ENCODE measurements around the gene TAGLN. TPM values are rescaled to one million over a fixed set of nuclear protein-coding genes. Genes with fewer than 3 reads are reported as not detected.

Gene TAGLN
- total and polyA plus RNA-seq, 2 donors (not counting 1 experiment from before 2014, with no cell fraction given) = 17.9 to 51.8 TPM

DNA sequence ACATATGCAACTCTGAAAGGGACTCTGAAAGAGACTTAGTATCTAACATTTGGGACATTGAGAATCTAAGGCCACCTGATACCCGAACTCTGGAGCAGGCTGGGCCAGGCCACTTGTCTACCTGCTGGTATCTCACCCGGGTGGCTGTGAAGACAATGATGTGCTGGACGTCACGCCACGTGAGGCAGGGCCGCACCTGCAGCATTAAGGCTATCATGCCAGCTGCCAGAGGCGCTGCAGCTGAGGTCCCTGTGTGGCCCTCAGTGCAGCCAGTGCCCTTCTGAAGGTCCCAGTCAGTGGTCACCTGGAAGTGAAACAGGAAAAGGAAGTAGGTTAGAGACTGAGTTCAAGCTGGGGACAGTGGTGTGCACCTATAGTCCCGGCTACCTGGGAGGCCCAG, 20.3 kb downstream of the TAGLN start:
- ChIA-PET POLR2A (no interaction called here), CTCF (interaction anchor here (1.0 to 19.9 kb wide), 3 partner anchors 11 to 109 kb away, joined by 3 to 309 read pairs (median 3); partner anchors contain the start of gene SIDT2)
- no peak overlapping the region for H3K4me3 Mint-ChIP-seq
- H3K4me3 ChIP-seq (ENCODE audit: control extremely low read depth in 1 of 5, extremely low read depth in 1 of 5, insufficient read depth in 1 of 5, low read depth in 2 of 5, low read length in 4 of 5) = no peak overlapping the region
- no peaks in the 10 kb centered on the region for H3K9me3 Mint-ChIP-seq (ENCODE audit: insufficient read depth)
- peaks cover 50% of the 10 kb centered on the region for H3K79me2 ChIP-seq (ENCODE audit: control insufficient read depth, insufficient read depth, low read length)
- H3K4me2 ChIP-seq (replicated peaks; ENCODE audit: low read depth, low read length, poor library complexity, severe bottlenecking) = no peak overlapping the region
- WGBS (ENCODE audit: insufficient coverage) = 94% methylated on average over 7 of the region's 8 CpGs
- peaks cover 21% of the 10 kb centered on the region for H4K20me1 ChIP-seq (ENCODE audit: control insufficient read depth, insufficient read depth, low read length, poor library complexity, severe bottlenecking)
- no peaks in the 10 kb centered on the region for H3K9me3 ChIP-seq (ENCODE audit: control extremely low read depth in 1 of 3, control insufficient read depth in 2 of 3, insufficient read depth in 1 of 3, low read length in 2 of 3)
- intact Hi-C loops (cut with micrococcal nuclease) = no loop called here
- H3K27me3 ChIP-seq (replicated peaks in 1 of 4; ENCODE audit: control extremely low read depth in 1 of 4, control insufficient read depth in 3 of 4, insufficient read depth in 4 of 4, low read length in 3 of 4) = no peaks in the 10 kb centered on the region
- no peak for DNase-seq
- H3K27me3 Mint-ChIP-seq = no peaks in the 10 kb centered on the region
- H3K27ac ChIP-seq (ENCODE audit: low read length in 2 of 2) = no peak overlapping the region
- H3K27ac Mint-ChIP-seq = no peak overlapping the region
- no peak overlapping the region for H3K9ac ChIP-seq (ENCODE audit: low read length)
- H3K4me1 Mint-ChIP-seq = peaks cover 4% of the 10 kb centered on the region
- H3K4me1 ChIP-seq (ENCODE audit: control insufficient read depth in 2 of 2, insufficient read depth in 2 of 2, low read length in 2 of 2) = no peaks in the 10 kb centered on the region
- TF ChIP-seq, protein P1, sequence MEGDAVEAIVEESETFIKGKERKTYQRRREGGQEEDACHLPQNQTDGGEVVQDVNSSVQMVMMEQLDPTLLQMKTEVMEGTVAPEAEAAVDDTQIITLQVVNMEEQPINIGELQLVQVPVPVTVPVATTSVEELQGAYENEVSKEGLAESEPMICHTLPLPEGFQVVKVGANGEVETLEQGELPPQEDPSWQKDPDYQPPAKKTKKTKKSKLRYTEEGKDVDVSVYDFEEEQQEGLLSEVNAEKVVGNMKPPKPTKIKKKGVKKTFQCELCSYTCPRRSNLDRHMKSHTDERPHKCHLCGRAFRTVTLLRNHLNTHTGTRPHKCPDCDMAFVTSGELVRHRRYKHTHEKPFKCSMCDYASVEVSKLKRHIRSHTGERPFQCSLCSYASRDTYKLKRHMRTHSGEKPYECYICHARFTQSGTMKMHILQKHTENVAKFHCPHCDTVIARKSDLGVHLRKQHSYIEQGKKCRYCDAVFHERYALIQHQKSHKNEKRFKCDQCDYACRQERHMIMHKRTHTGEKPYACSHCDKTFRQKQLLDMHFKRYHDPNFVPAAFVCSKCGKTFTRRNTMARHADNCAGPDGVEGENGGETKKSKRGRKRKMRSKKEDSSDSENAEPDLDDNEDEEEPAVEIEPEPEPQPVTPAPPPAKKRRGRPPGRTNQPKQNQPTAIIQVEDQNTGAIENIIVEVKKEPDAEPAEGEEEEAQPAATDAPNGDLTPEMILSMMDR (IDR thresholded peaks at IDR 0.05) = no peak
- TF ChIP-seq EZH2 (IDR thresholded peaks at IDR 0.05; ENCODE audit: borderline replicate concordance, insufficient read depth, low read depth, low read length, poor library complexity, severe bottlenecking) = no peak
- no peak overlapping the region for H2AFZ ChIP-seq (ENCODE audit: insufficient read depth, low read depth, low read length, poor library complexity, severe bottlenecking)
- H3K36me3 ChIP-seq (replicated peaks in 1 of 2; ENCODE audit: control extremely low read depth in 1 of 2, control insufficient read depth in 1 of 2, extremely low read depth in 1 of 2, insufficient read depth in 2 of 2, low read length in 1 of 2) = peaks cover 7 to 89% of the 10 kb centered on the region in 2 experiments
- no peak for ATAC-seq (ENCODE audit: low read depth)

DNA sequence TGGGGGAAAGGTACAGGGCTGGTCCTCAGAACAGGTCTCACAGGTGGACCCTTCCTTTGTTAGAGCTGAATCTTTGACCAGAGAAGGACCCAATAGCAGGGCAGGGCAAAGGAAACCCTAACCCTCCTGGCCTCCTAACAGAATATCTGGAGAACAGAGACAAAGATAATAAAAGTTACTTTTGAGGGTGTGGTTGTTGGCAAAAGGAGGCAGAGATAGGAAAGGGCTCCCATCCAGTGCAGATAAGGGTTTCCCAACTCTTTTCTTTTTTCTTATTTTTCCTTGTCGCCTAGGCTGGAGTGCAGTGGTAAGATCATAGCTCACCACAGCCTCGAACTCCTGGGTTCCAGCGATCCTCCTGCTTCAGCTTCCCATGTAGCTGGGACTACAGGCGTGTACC, 20.8 kb downstream of the TAGLN start:
- Mint-ChIP-seq H3K27ac (no peak overlapping the region), H3K27me3 (no peaks in the 10 kb centered on the region), H3K9me3 (ENCODE audit: insufficient read depth) (no peaks in the 10 kb centered on the region), H3K4me1 (peaks cover 4% of the 10 kb centered on the region), H3K4me3 (no peak overlapping the region)
- intact Hi-C loops (cut with micrococcal nuclease) = no loop called here
- TF ChIP-seq, protein P1 (IDR thresholded peaks at IDR 0.05) = no peak
- TF ChIP-seq EZH2 (IDR thresholded peaks at IDR 0.05; ENCODE audit: borderline replicate concordance, insufficient read depth, low read depth, low read length, poor library complexity, severe bottlenecking) = no peak
- no peak for ATAC-seq (ENCODE audit: low read depth)
- Histone ChIP-seq H4K20me1 (ENCODE audit: control insufficient read depth, insufficient read depth, low read length, poor library complexity, severe bottlenecking) (peaks cover 22% of the 10 kb centered on the region), H3K36me3 (replicated peaks in 1 of 2; ENCODE audit: control extremely low read depth in 1 of 2, control insufficient read depth in 1 of 2, extremely low read depth in 1 of 2, insufficient read depth in 2 of 2, low read length in 1 of 2) (peaks cover 7 to 92% of the 10 kb centered on the region in 2 experiments), H3K4me1 (ENCODE audit: control insufficient read depth in 2 of 2, insufficient read depth in 2 of 2, low read length in 2 of 2) (no peaks in the 10 kb centered on the region), H3K27me3 (replicated peaks in 1 of 4; ENCODE audit: control extremely low read depth in 1 of 4, control insufficient read depth in 3 of 4, insufficient read depth in 4 of 4, low read length in 3 of 4) (no peaks in the 10 kb centered on the region), H2AFZ (ENCODE audit: insufficient read depth, low read depth, low read length, poor library complexity, severe bottlenecking) (no peak overlapping the region), H3K9me3 (ENCODE audit: control extremely low read depth in 1 of 3, control insufficient read depth in 2 of 3, insufficient read depth in 1 of 3, low read length in 2 of 3) (no peaks in the 10 kb centered on the region), H3K27ac (ENCODE audit: low read length in 2 of 2) (no peak overlapping the region), H3K9ac (ENCODE audit: low read length) (no peak overlapping the region), H3K4me2 (replicated peaks; ENCODE audit: low read depth, low read length, poor library complexity, severe bottlenecking) (no peak overlapping the region), H3K79me2 (ENCODE audit: control insufficient read depth, insufficient read depth, low read length) (peaks cover 50% of the 10 kb centered on the region), H3K4me3 (ENCODE audit: control extremely low read depth in 1 of 5, extremely low read depth in 1 of 5, insufficient read depth in 1 of 5, low read depth in 2 of 5, low read length in 4 of 5) (no peak overlapping the region)
- ChIA-PET POLR2A (interaction anchor here (0.6 to 1.0 kb wide), 3 partner anchors 8 to 71 kb away, joined by 3 to 4 read pairs (median 3); partner anchors contain the start of gene SIDT2), CTCF (interaction anchor here (1.0 to 19.9 kb wide), 3 partner anchors 10 to 110 kb away, joined by 3 to 309 read pairs (median 3); partner anchors contain the start of gene SIDT2)
- no peak for DNase-seq
- WGBS (ENCODE audit: insufficient coverage) = 96% methylated on average over 4 of the region's 4 CpGs

Measured in B cell (primary cell).